ENCODE results near the gene NOP58. TPM values are rescaled to one million over a fixed set of nuclear protein-coding genes. Genes with fewer than 3 reads are reported as not detected.

NOP58 gene
- total RNA-seq, 2 experiments from 2014 or later, result 124 to 174 TPM

GRCh38 chr2:202344178-202344577 lies 78.6 kb downstream of the NOP58 start:
- H3K36me3 ChIP-seq (ENCODE audit: insufficient read depth, low read length), result no peaks in the 10 kb centered on the region
- BruUV-seq (replicated peaks), result no TSS peak
- intact Hi-C loops (cut with micrococcal nuclease; ENCODE audit: unreplicated experiment), result no loop called here
- no peak overlapping the region for H2AFZ ChIP-seq (ENCODE audit: low read length)
- H3K4me2 ChIP-seq (ENCODE audit: low read length), result no peak overlapping the region
- no peaks in the 10 kb centered on the region for H3K79me2 ChIP-seq (ENCODE audit: insufficient read depth, low read depth, low read length)
- no peaks in the 10 kb centered on the region for H3K9me3 ChIP-seq (ENCODE audit: low read length)
- no peaks in the 10 kb centered on the region for H3K9me2 ChIP-seq (ENCODE audit: insufficient read depth, low read length)
- H3K4me3 ChIP-seq (ENCODE audit: low read depth, low read length, poor library complexity, severe bottlenecking), result no peak overlapping the region
- no peaks in the 10 kb centered on the region for H3K4me1 ChIP-seq (ENCODE audit: insufficient read depth, low read length, poor library complexity, severe bottlenecking)
- no peak overlapping the region for H3K27ac ChIP-seq (ENCODE audit: low read depth, low read length, poor library complexity, severe bottlenecking)
- ChIA-PET POLR2A (interaction anchor here (0.6 to 0.8 kb wide), 3 partner anchors 14 to 657 kb away, joined by 3 to 5 read pairs (median 3); no protein-coding TSS in a partner anchor), CTCF (ENCODE audit: unreplicated experiment) (no interaction called here)
- DNase-seq (ENCODE audit: low spot score), result no peak
- TF ChIP-seq, protein P1, sequence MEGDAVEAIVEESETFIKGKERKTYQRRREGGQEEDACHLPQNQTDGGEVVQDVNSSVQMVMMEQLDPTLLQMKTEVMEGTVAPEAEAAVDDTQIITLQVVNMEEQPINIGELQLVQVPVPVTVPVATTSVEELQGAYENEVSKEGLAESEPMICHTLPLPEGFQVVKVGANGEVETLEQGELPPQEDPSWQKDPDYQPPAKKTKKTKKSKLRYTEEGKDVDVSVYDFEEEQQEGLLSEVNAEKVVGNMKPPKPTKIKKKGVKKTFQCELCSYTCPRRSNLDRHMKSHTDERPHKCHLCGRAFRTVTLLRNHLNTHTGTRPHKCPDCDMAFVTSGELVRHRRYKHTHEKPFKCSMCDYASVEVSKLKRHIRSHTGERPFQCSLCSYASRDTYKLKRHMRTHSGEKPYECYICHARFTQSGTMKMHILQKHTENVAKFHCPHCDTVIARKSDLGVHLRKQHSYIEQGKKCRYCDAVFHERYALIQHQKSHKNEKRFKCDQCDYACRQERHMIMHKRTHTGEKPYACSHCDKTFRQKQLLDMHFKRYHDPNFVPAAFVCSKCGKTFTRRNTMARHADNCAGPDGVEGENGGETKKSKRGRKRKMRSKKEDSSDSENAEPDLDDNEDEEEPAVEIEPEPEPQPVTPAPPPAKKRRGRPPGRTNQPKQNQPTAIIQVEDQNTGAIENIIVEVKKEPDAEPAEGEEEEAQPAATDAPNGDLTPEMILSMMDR (conservative IDR thresholded peaks at IDR 0.05; ENCODE audit: low read length), result no peak
- TF ChIP-seq EZH2phosphoT487 (IDR thresholded peaks at IDR 0.05; ENCODE audit: borderline replicate concordance, low read depth, low read length), result no peak
- H4K20me1 ChIP-seq (ENCODE audit: insufficient read depth, low read length), result no peaks in the 10 kb centered on the region

- no peaks in the 10 kb centered on the region for H4K20me1 ChIP-seq (ENCODE audit: insufficient read depth, low read length)
- no peaks in the 10 kb centered on the region for H3K9me3 ChIP-seq (ENCODE audit: low read length)
- intact Hi-C loops (cut with micrococcal nuclease; ENCODE audit: unreplicated experiment), result no loop called here
- no peak for DNase-seq (ENCODE audit: low spot score)
- H3K4me3 ChIP-seq (ENCODE audit: low read depth, low read length, poor library complexity, severe bottlenecking), result no peak overlapping the region
- H3K4me1 ChIP-seq (ENCODE audit: insufficient read depth, low read length, poor library complexity, severe bottlenecking), result no peaks in the 10 kb centered on the region
- H3K9me2 ChIP-seq (ENCODE audit: insufficient read depth, low read length), result no peaks in the 10 kb centered on the region
- ChIA-PET POLR2A (interaction anchor here (0.7 kb wide), 1 partner anchor 28 kb away, joined by 3 read pairs; no protein-coding TSS in a partner anchor), CTCF (ENCODE audit: unreplicated experiment) (no interaction called here)
- no peaks in the 10 kb centered on the region for H3K79me2 ChIP-seq (ENCODE audit: insufficient read depth, low read depth, low read length)
- H3K27ac ChIP-seq (ENCODE audit: low read depth, low read length, poor library complexity, severe bottlenecking), result no peak overlapping the region
- no peak for TF ChIP-seq EZH2phosphoT487 (IDR thresholded peaks at IDR 0.05; ENCODE audit: borderline replicate concordance, low read depth, low read length)
- TF ChIP-seq, protein P1 (conservative IDR thresholded peaks at IDR 0.05; ENCODE audit: low read length), result no peak
- no peak overlapping the region for H3K4me2 ChIP-seq (ENCODE audit: low read length)
- BruUV-seq (replicated peaks), result no TSS peak
- no peak overlapping the region for H2AFZ ChIP-seq (ENCODE audit: low read length)
- H3K36me3 ChIP-seq (ENCODE audit: insufficient read depth, low read length), result no peaks in the 10 kb centered on the region
Observed at GRCh38 chr2:202346180-202346579, 80.6 kb downstream of the NOP58 start.

Small RNA genes lying within 50 kb of the gene (small RNA-seq; reads per million reads assigned to genes)
- gene AC079354.2 (not detected), gene RF00575 (not detected), gene RN7SL753P (not detected), gene SNORD11 (45.4 reads per million, percentile 98 among the genes with 10 or more reads in this experiment), gene SNORD11B (10.7 reads per million, percentile 96 among the genes with 10 or more reads in this experiment), gene SNORD70 (127 reads per million, percentile 99 among the genes with 10 or more reads in this experiment)

Other genes starting within 250 kb of the NOP58 start
- 1.5 and 1.7 TPM in 2 replicates for gene FZD7, start 231.9 kb upstream of the NOP58 start, total RNA-seq (2014; rRNA removed; shearing (Covaris generic))
- 1.1 and 1.2 TPM in 2 replicates for gene FZD7, start 231.9 kb upstream of the NOP58 start, total RNA-seq (2022)
- gene KIAA2012, start 192.5 kb upstream of the NOP58 start, total RNA-seq (2014; rRNA removed; shearing (Covaris generic)), result not detected in 2 replicates
- not detected in 2 replicates for gene KIAA2012, start 192.5 kb upstream of the NOP58 start, total RNA-seq (2022)
- gene SUMO1, start 27.2 kb upstream of the NOP58 start, total RNA-seq (2014; rRNA removed; shearing (Covaris generic)), result 69.8 and 86.6 TPM in 2 replicates
- gene SUMO1, start 27.2 kb upstream of the NOP58 start, total RNA-seq (2022), result 95.0 and 98.9 TPM in 2 replicates
- gene BMPR2, start 110.6 kb downstream of the NOP58 start, total RNA-seq (2014; rRNA removed; shearing (Covaris generic)), result 3.2 and 4.3 TPM in 2 replicates
- gene BMPR2, start 110.6 kb downstream of the NOP58 start, total RNA-seq (2022), result 14.7 TPM in 2 replicates